HG02938 (cell line): Measurements from ENCODE around the gene C12orf50.
A peak's percentile ranks its signal among the peaks of the same experiment; 100 is the strongest.
"Not testable (repeated sequence)": the region's sequence is repeated elsewhere in the genome, so short reads cannot be mapped to it uniquely, and the experiment has no call there.

Source experiments
- ATAC-seq: cut with Tn5 transposase; IDR thresholded peaks from one replicate; pipeline ENCODE4 v1.9.1; 2021; ENCODE audit warnings: mild to moderate bottlenecking, moderate library complexity; ENCODE audit not compliant: unreplicated experiment

C12orf50 gene

GRCh38 chr12:88029093-88029665, at the start of gene C12orf50:
C12orf50 (minus strand) TSS chr12:88029401; CDS start chr12:88026962, 2,439 bp downstream.
- ATAC-seq: no peak

GRCh38 chr12:88067301-88067700, 38.1 kb upstream of the C12orf50 start:
- ATAC-seq: no peak

- peak; percentile 94 for ATAC-seq
These were observed 34.2 kb upstream of the C12orf50 start for GRCh38 chr12:88063375-88063774.

GRCh38 chr12:88062474-88062873, 33.3 kb upstream of the C12orf50 start:
- peak; percentile 82 for ATAC-seq

GRCh38 chr12:88058719-88059077, 29.5 kb upstream of the C12orf50 start:
- no peak for ATAC-seq

- ATAC-seq: peak; percentile 37
These were observed 29.0 kb upstream of the C12orf50 start for GRCh38 chr12:88057994-88058718.

- ATAC-seq: no peak
These were observed 27.4 kb upstream of the C12orf50 start for GRCh38 chr12:88056571-88056970.

- ATAC-seq: no peak
These were observed 23.5 kb upstream of the C12orf50 start for GRCh38 chr12:88052686-88053085.

- ATAC-seq: no peak
These were observed 14.8 kb upstream of the C12orf50 start for GRCh38 chr12:88044035-88044434.

- no peak for ATAC-seq
These were observed 8.6 kb upstream of the C12orf50 start for GRCh38 chr12:88037770-88038169.

- no peak for ATAC-seq
These were observed 7.3 kb upstream of the C12orf50 start for GRCh38 chr12:88036353-88036965.

GRCh38 chr12:88035907-88036289, 6.7 kb upstream of the C12orf50 start:
- peak; percentile 27 for ATAC-seq

- peak; percentile 99 for ATAC-seq
These were observed 6.2 kb upstream of the C12orf50 start for GRCh38 chr12:88035271-88035906.

GRCh38 chr12:88031161-88031560, 2.0 kb upstream of the C12orf50 start:
- not testable (repeated sequence) for ATAC-seq

- ATAC-seq: no peak
These were observed 3.0 kb downstream of the C12orf50 start for GRCh38 chr12:88026196-88026595.

- no peak for ATAC-seq
These were observed 11.2 kb downstream of the C12orf50 start for GRCh38 chr12:88017964-88018363.

GRCh38 chr12:88015825-88016224, 13.4 kb downstream of the C12orf50 start:
- ATAC-seq: no peak

GRCh38 chr12:88011755-88012154, 17.4 kb downstream of the C12orf50 start:
- no peak for ATAC-seq

- ATAC-seq: no peak
These were observed 22.9 kb downstream of the C12orf50 start for GRCh38 chr12:88006351-88006750.

GRCh38 chr12:88001327-88001726, 27.9 kb downstream of the C12orf50 start:
- no peak for ATAC-seq

GRCh38 chr12:87995581-87996178, 33.5 kb downstream of the C12orf50 start:
- peak; percentile 87 for ATAC-seq
